ENCODE data around the gene MFSD6L. TPM values are rescaled to one million over a fixed set of nuclear protein-coding genes. Genes with fewer than 3 reads are reported as not detected.

Gene MFSD6L
- total RNA-seq, 2 donors from 2014 or later = 0.12 TPM; not detected in 1

- Histone ChIP-seq H3K4me1 (no peaks in the 10 kb centered on the region), H3K4me3 (no peak overlapping the region), H3K27ac (no peak overlapping the region), H3K9me3 (no peaks in the 10 kb centered on the region), H3K27me3 (no peaks in the 10 kb centered on the region), H3K36me3 (no peaks in the 10 kb centered on the region)
- DNase-seq (ENCODE audit: low spot score) = peak; percentile 21
- TF ChIP-seq, protein P1, sequence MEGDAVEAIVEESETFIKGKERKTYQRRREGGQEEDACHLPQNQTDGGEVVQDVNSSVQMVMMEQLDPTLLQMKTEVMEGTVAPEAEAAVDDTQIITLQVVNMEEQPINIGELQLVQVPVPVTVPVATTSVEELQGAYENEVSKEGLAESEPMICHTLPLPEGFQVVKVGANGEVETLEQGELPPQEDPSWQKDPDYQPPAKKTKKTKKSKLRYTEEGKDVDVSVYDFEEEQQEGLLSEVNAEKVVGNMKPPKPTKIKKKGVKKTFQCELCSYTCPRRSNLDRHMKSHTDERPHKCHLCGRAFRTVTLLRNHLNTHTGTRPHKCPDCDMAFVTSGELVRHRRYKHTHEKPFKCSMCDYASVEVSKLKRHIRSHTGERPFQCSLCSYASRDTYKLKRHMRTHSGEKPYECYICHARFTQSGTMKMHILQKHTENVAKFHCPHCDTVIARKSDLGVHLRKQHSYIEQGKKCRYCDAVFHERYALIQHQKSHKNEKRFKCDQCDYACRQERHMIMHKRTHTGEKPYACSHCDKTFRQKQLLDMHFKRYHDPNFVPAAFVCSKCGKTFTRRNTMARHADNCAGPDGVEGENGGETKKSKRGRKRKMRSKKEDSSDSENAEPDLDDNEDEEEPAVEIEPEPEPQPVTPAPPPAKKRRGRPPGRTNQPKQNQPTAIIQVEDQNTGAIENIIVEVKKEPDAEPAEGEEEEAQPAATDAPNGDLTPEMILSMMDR (IDR thresholded peaks at IDR 0.05) = no peak
Observed at GRCh38 chr17:8835631-8836364, 36.6 kb upstream of the MFSD6L start.

- Histone ChIP-seq H3K27me3 (no peaks in the 10 kb centered on the region), H3K27ac (no peak overlapping the region), H3K4me3 (no peak overlapping the region), H3K9me3 (no peaks in the 10 kb centered on the region), H3K36me3 (no peaks in the 10 kb centered on the region), H3K4me1 (no peaks in the 10 kb centered on the region)
- TF ChIP-seq, protein P1 (IDR thresholded peaks at IDR 0.05) = no peak
- DNase-seq (ENCODE audit: low spot score) = peak; percentile 16
Observed at GRCh38 chr17:8835106-8835505, 35.9 kb upstream of the MFSD6L start.

- TF ChIP-seq, protein P1 (IDR thresholded peaks at IDR 0.05) = peak; percentile 17 to 47
Observed at GRCh38 chr17:8832711-8833352, 33.7 kb upstream of the MFSD6L start.

GRCh38 chr17:8831234-8831849, 32.2 kb upstream of the MFSD6L start:
- Histone ChIP-seq H3K9me3 (no peaks in the 10 kb centered on the region), H3K4me1 (no peaks in the 10 kb centered on the region), H3K36me3 (no peaks in the 10 kb centered on the region), H3K27me3 (no peaks in the 10 kb centered on the region), H3K4me3 (no peak overlapping the region), H3K27ac (no peak overlapping the region)
- TF ChIP-seq, protein P1 (IDR thresholded peaks at IDR 0.05) = no peak
- DNase-seq (ENCODE audit: low spot score) = peak; percentile 46

More at GRCh38 chr17:8832711-8833352, 33.7 kb upstream of the MFSD6L start:
- Histone ChIP-seq H3K4me1 (no peaks in the 10 kb centered on the region), H3K27me3 (no peaks in the 10 kb centered on the region), H3K36me3 (no peaks in the 10 kb centered on the region), H3K4me3 (no peak overlapping the region), H3K27ac (no peak overlapping the region), H3K9me3 (no peaks in the 10 kb centered on the region)
- no peak for DNase-seq (ENCODE audit: low spot score)

- DNase-seq (ENCODE audit: low spot score) = peak; percentile 32
- no peaks in the 10 kb centered on the region for H3K4me1 ChIP-seq
Observed at GRCh38 chr17:8830141-8830540, 31.0 kb upstream of the MFSD6L start.

More at GRCh38 chr17:8830141-8830540, 31.0 kb upstream of the MFSD6L start:
- H3K9me3 ChIP-seq = no peaks in the 10 kb centered on the region
- H3K4me3 ChIP-seq = no peak overlapping the region
- no peaks in the 10 kb centered on the region for H3K27me3 ChIP-seq
- TF ChIP-seq, protein P1 (IDR thresholded peaks at IDR 0.05) = no peak
- no peaks in the 10 kb centered on the region for H3K36me3 ChIP-seq
- no peak overlapping the region for H3K27ac ChIP-seq

Measured in right atrium auricular region (tissue), 2 donors.